SK-N-SH (cell line): ENCODE results near the gene FCN3.

Experiments
- CHD2 ChIP-seq: fragments of 150-350 bp; IDR thresholded peaks from 2 replicates; pipeline ENCODE4 v1.6.1; 2018; ENCODE audit warnings: low read length; ENCODE audit not compliant: partially characterized antibody
- EP300 ChIP-seq, 2 experiments: IDR thresholded peaks; 2 replicates each; pipeline versions ENCODE4 v1.4.0 to v1.6.1; 2012; ENCODE audit warnings: borderline replicate concordance in 1 of 2, low read depth in 1 of 2, low read length in 1 of 2
- EZH2phosphoT487 ChIP-seq: fragments of 200-600 bp; sonication (generic); IDR thresholded peaks from 2 replicates; pipeline ENCODE4 v1.6.1; 2017; ENCODE audit warnings: low read depth, mixed run types, mild to moderate bottlenecking, antibody characterized with exemption, moderate library complexity, borderline replicate concordance
- FOXJ3 ChIP-seq: sonication (generic); formaldehyde crosslinking; IDR thresholded peaks from 2 replicates; pipeline ENCODE4 v1.5.1; 2020; ENCODE audit warnings: mild to moderate bottlenecking, missing genetic modification reagents
- GABPA ChIP-seq: IDR thresholded peaks from 2 replicates; pipeline ENCODE4 v1.4.0; 2012; ENCODE audit warnings: low read depth, mild to moderate bottlenecking
- IRF3 ChIP-seq: fragments of 150-350 bp; IDR thresholded peaks from 2 replicates; pipeline ENCODE4 v1.6.1; 2016; ENCODE audit warnings: mild to moderate bottlenecking, low read depth, low read length
- POLR2AphosphoS5 ChIP-seq: IDR thresholded peaks from 2 replicates; pipeline ENCODE4 v1.6.1; 2012; ENCODE audit warnings: low read depth, low read length
- RFX5 ChIP-seq: IDR thresholded peaks from 2 replicates; pipeline ENCODE4 v1.6.1; 2012; ENCODE audit warnings: mild to moderate bottlenecking, improper control_type of control experiment, low read length
- RXRA ChIP-seq: IDR thresholded peaks from 2 replicates; pipeline ENCODE4 v1.4.0; 2012; ENCODE audit warnings: low read depth, mild to moderate bottlenecking, borderline replicate concordance
- SIN3A ChIP-seq: IDR thresholded peaks from 2 replicates; pipeline ENCODE4 v1.6.1; 2012; ENCODE audit warnings: low read depth, mild to moderate bottlenecking, low read length, moderate library complexity, borderline replicate concordance
- SMC3 ChIP-seq: IDR thresholded peaks from 2 replicates; pipeline ENCODE4 v1.6.1; 2012; ENCODE audit warnings: low read depth, low read length, improper control_type of control experiment
- TCF12 ChIP-seq: IDR thresholded peaks from 2 replicates; pipeline ENCODE4 v1.4.0; 2012
- TEAD4 ChIP-seq: IDR thresholded peaks from 2 replicates; pipeline ENCODE4 v1.4.0; 2012; ENCODE audit warnings: mild to moderate bottlenecking, borderline replicate concordance; ENCODE audit not compliant: insufficient read depth
- TF ChIP-seq, protein P1 (sequence below): fragments of 200-600 bp; sonication (generic); IDR thresholded peaks from 2 replicates; pipeline ENCODE4 v1.6.1; 2017; ENCODE audit warnings: antibody characterized with exemption, mild to moderate bottlenecking, moderate library complexity

GRCh38 chr1:27414091-27414490, 39.5 kb upstream of the FCN3 start:
- TF ChIP-seq, protein P1, sequence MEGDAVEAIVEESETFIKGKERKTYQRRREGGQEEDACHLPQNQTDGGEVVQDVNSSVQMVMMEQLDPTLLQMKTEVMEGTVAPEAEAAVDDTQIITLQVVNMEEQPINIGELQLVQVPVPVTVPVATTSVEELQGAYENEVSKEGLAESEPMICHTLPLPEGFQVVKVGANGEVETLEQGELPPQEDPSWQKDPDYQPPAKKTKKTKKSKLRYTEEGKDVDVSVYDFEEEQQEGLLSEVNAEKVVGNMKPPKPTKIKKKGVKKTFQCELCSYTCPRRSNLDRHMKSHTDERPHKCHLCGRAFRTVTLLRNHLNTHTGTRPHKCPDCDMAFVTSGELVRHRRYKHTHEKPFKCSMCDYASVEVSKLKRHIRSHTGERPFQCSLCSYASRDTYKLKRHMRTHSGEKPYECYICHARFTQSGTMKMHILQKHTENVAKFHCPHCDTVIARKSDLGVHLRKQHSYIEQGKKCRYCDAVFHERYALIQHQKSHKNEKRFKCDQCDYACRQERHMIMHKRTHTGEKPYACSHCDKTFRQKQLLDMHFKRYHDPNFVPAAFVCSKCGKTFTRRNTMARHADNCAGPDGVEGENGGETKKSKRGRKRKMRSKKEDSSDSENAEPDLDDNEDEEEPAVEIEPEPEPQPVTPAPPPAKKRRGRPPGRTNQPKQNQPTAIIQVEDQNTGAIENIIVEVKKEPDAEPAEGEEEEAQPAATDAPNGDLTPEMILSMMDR: no peak
- TF ChIP-seq POLR2AphosphoS5: no peak
- TF ChIP-seq RFX5: no peak
- no peak for TF ChIP-seq TCF12
- TF ChIP-seq IRF3: no peak
- TF ChIP-seq CHD2: no peak
- TF ChIP-seq GABPA: no peak
- TF ChIP-seq SMC3: no peak
- TF ChIP-seq TEAD4: no peak
- no peak for TF ChIP-seq FOXJ3 (CRISPR knock-in tag)
- no peak for TF ChIP-seq SIN3A
- TF ChIP-seq RXRA: no peak
- no peak for TF ChIP-seq EP300 (IDR thresholded peaks at IDR 0.05; ENCODE audit: borderline replicate concordance in 1 of 2, low read depth in 1 of 2, low read length in 1 of 2)
- no peak for TF ChIP-seq EZH2phosphoT487
